ENCODE data around the gene ZNF785. TPM values are rescaled to one million over a fixed set of nuclear protein-coding genes. Genes with fewer than 3 reads are reported as not detected.
"Not testable (repeated sequence)": the region's sequence is repeated elsewhere in the genome, so short reads cannot be mapped to it uniquely, and the experiment has no call there.

Gene ZNF785
- polyA plus RNA-seq, 1 experiment: 6.6 TPM

- peaks cover 11% of the 10 kb centered on the region for H3K36me3 ChIP-seq (ENCODE audit: control insufficient read depth, insufficient read depth, low read length)
- no peak for DNase-seq (ENCODE audit: low read depth)
- no peak overlapping the region for H3K4me3 ChIP-seq (ENCODE audit: low read depth, low read length)
- POLR2A ChIA-PET: interaction anchor here (0.6 kb wide), 1 partner anchor 9 kb away, joined by 4 read pairs; no protein-coding TSS in a partner anchor
- H3K27me3 ChIP-seq (ENCODE audit: control insufficient read depth, insufficient read depth, low read length): no peaks in the 10 kb centered on the region
- CTCF ChIA-PET: interaction anchor here (1.0 to 1.4 kb wide), 4 partner anchors 13 to 193 kb away, joined by 3 read pairs; partner anchors contain the start of gene ZNF785
- TF ChIP-seq, protein P1, sequence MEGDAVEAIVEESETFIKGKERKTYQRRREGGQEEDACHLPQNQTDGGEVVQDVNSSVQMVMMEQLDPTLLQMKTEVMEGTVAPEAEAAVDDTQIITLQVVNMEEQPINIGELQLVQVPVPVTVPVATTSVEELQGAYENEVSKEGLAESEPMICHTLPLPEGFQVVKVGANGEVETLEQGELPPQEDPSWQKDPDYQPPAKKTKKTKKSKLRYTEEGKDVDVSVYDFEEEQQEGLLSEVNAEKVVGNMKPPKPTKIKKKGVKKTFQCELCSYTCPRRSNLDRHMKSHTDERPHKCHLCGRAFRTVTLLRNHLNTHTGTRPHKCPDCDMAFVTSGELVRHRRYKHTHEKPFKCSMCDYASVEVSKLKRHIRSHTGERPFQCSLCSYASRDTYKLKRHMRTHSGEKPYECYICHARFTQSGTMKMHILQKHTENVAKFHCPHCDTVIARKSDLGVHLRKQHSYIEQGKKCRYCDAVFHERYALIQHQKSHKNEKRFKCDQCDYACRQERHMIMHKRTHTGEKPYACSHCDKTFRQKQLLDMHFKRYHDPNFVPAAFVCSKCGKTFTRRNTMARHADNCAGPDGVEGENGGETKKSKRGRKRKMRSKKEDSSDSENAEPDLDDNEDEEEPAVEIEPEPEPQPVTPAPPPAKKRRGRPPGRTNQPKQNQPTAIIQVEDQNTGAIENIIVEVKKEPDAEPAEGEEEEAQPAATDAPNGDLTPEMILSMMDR (IDR thresholded peaks at IDR 0.05; ENCODE audit: insufficient read depth, low read depth, low read length): no peak
Measured at GRCh38 chr16:30602616-30603277, 17.2 kb upstream of the ZNF785 start.

- DNase-seq (ENCODE audit: low read depth): no peak
- Histone ChIP-seq H3K4me3 (ENCODE audit: low read depth, low read length) (no peak overlapping the region), H3K36me3 (ENCODE audit: control insufficient read depth, insufficient read depth, low read length) (peaks cover 11% of the 10 kb centered on the region), H3K27me3 (ENCODE audit: control insufficient read depth, insufficient read depth, low read length) (no peaks in the 10 kb centered on the region)
- ChIA-PET POLR2A (no interaction called here), CTCF (interaction anchor here (1.0 to 1.1 kb wide), 2 partner anchors 10 to 193 kb away, joined by 3 read pairs; no protein-coding TSS in a partner anchor)
- TF ChIP-seq, protein P1 (IDR thresholded peaks at IDR 0.05; ENCODE audit: insufficient read depth, low read depth, low read length): no peak
Measured at GRCh38 chr16:30601966-30602365, 16.5 kb upstream of the ZNF785 start.

- Histone ChIP-seq H3K4me3 (ENCODE audit: low read depth, low read length) (no peak overlapping the region), H3K36me3 (ENCODE audit: control insufficient read depth, insufficient read depth, low read length) (peaks cover 11% of the 10 kb centered on the region), H3K27me3 (ENCODE audit: control insufficient read depth, insufficient read depth, low read length) (no peaks in the 10 kb centered on the region)
- ChIA-PET POLR2A (no interaction called here), CTCF (interaction anchor here (0.6 to 1.9 kb wide), 4 partner anchors 19 to 39 kb away, joined by 3 to 6 read pairs (median 4); no protein-coding TSS in a partner anchor)
- DNase-seq (ENCODE audit: low read depth): no peak
- TF ChIP-seq, protein P1 (IDR thresholded peaks at IDR 0.05; ENCODE audit: insufficient read depth, low read depth, low read length): no peak
Measured at GRCh38 chr16:30600929-30601328, 15.4 kb upstream of the ZNF785 start.

- ChIA-PET CTCF (interaction anchor here (1.0 to 3.1 kb wide), 4 partner anchors 10 to 151 kb away, joined by 3 to 16 read pairs (median 4); partner anchors contain the start of gene ZNF689), POLR2A (no interaction called here)
- no peak for DNase-seq (ENCODE audit: low read depth)
- Histone ChIP-seq H3K36me3 (ENCODE audit: control insufficient read depth, insufficient read depth, low read length) (peaks cover 11% of the 10 kb centered on the region), H3K27me3 (ENCODE audit: control insufficient read depth, insufficient read depth, low read length) (no peaks in the 10 kb centered on the region), H3K4me3 (ENCODE audit: low read depth, low read length) (no peak overlapping the region)
- TF ChIP-seq, protein P1 (IDR thresholded peaks at IDR 0.05; ENCODE audit: insufficient read depth, low read depth, low read length): no peak
Measured at GRCh38 chr16:30600215-30600614, 14.7 kb upstream of the ZNF785 start.

GRCh38 chr16:30592871-30593270 is 7.4 kb upstream of the ZNF785 start:
- TF ChIP-seq, protein P1 (IDR thresholded peaks at IDR 0.05; ENCODE audit: insufficient read depth, low read depth, low read length): no peak
- Histone ChIP-seq H3K4me3 (ENCODE audit: low read depth, low read length) (no peak overlapping the region), H3K27me3 (ENCODE audit: control insufficient read depth, insufficient read depth, low read length) (no peaks in the 10 kb centered on the region), H3K36me3 (ENCODE audit: control insufficient read depth, insufficient read depth, low read length) (no peaks in the 10 kb centered on the region)
- no peak for DNase-seq (ENCODE audit: low read depth)
- ChIA-PET CTCF (interaction anchor here (1.2 kb wide), 2 partner anchors 9 to 143 kb away, joined by 3 to 4 read pairs; no protein-coding TSS in a partner anchor), POLR2A (interaction anchor here (0.5 kb wide), 1 partner anchor 10 kb away, joined by 4 read pairs; no protein-coding TSS in a partner anchor)

DNA sequence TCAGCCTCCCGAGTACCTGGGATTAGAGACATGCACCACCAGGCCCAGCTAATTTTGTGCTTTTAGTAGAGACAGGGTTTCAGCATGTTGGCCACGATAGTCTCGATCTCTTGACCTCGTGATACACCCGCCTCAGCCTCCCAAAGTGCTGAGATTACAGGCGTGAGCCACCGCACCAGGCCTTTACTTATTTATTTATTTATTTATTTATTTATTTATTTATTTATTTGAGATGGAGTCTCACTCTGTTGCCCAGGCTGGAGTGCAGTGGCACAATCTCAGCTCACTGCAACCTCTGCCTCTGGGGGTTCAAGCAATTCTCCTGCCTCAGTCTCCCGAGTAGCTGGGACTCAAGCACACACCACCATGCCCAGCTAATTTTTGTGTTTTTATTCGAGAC is 5.4 kb upstream of the ZNF785 start:
- DNase-seq (ENCODE audit: low read depth); H3K36me3 ChIP-seq (ENCODE audit: control insufficient read depth, insufficient read depth, low read length); H3K27me3 ChIP-seq (ENCODE audit: control insufficient read depth, insufficient read depth, low read length); H3K4me3 ChIP-seq (ENCODE audit: low read depth, low read length); POLR2A ChIA-PET: not testable (repeated sequence)
- CTCF ChIA-PET: interaction anchor here (0.8 to 1.2 kb wide), 3 partner anchors 68 to 161 kb away, joined by 3 to 4 read pairs (median 4); partner anchors contain the start of genes DCTPP1 and FBRS

DNA sequence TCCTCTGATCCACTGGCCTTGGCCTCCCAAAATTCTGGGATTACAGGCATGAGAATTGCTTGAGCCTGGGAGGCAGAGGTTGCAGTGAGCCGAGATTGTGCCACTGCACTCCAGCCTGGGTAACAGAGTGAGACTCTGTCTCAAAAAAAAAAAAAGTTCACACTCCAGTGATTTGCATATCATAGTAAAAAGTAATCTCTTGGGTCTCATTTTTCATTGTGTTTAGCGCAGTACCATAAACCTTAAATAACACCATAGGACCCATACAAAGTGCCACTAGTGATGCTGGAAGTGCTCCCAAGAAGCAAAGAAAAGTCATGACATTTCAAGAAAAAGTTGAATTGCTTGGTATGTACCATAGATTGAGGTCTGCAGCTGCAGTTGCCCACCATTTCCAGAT is 4.1 kb upstream of the ZNF785 start:
- POLR2A ChIA-PET; H3K36me3 ChIP-seq (ENCODE audit: control insufficient read depth, insufficient read depth, low read length); H3K27me3 ChIP-seq (ENCODE audit: control insufficient read depth, insufficient read depth, low read length); H3K4me3 ChIP-seq (ENCODE audit: low read depth, low read length); DNase-seq (ENCODE audit: low read depth); CTCF ChIA-PET: not testable (repeated sequence)

Measured in BJ (cell line).